Karpas-422 (cell line): ENCODE results near the gene CCDC178. TPM values are rescaled to one million over a fixed set of nuclear protein-coding genes. Genes with fewer than 3 reads are reported as not detected.
"Not testable (repeated sequence)": the region's sequence is repeated elsewhere in the genome, so short reads cannot be mapped to it uniquely, and the experiment has no call there.

Source experiments
- DNase-seq: peaks from one replicate; pipeline ENCODE4 v3.0.0-alpha.2; 2015
- H2AFZ ChIP-seq: fragments of 200-600 bp; sonication (generic); 2 replicates; pipeline ENCODE4 v1.6.1; 2014; ENCODE audit warnings: antibody characterized with exemption, low read length, mixed read lengths
- H3K27ac ChIP-seq: fragments of 200-600 bp; sonication (generic); 2 replicates; pipeline ENCODE4 v1.5.1; 2014; ENCODE audit warnings: mild to moderate bottlenecking, low read length, moderate library complexity
- H3K27me3 ChIP-seq: fragments of 200-600 bp; sonication (generic); 2 replicates; pipeline ENCODE4 v1.6.1; 2014; ENCODE audit warnings: low read length, mixed read lengths
- H3K36me3 ChIP-seq: fragments of 200-600 bp; sonication (generic); 2 replicates; pipeline ENCODE4 v1.6.1; 2014; ENCODE audit warnings: low read length, mixed read lengths; ENCODE audit not compliant: insufficient read depth
- H3K4me1 ChIP-seq: fragments of 200-600 bp; sonication (generic); 2 replicates; pipeline ENCODE4 v1.6.1; 2014; ENCODE audit warnings: mild to moderate bottlenecking, low read length, mixed read lengths
- H3K4me2 ChIP-seq: fragments of 200-600 bp; sonication (generic); 2 replicates; pipeline ENCODE4 v1.6.1; 2014; ENCODE audit warnings: low read length, low read depth, mild to moderate bottlenecking; ENCODE audit not compliant: poor library complexity, severe bottlenecking
- H3K4me3 ChIP-seq: fragments of 200-600 bp; sonication (generic); 2 replicates; pipeline ENCODE4 v1.5.1; 2014; ENCODE audit warnings: mild to moderate bottlenecking, antibody characterized with exemption, low read length, mixed read lengths
- H3K79me2 ChIP-seq: fragments of 200-600 bp; sonication (generic); 2 replicates; pipeline ENCODE4 v1.6.1; 2014; ENCODE audit warnings: mild to moderate bottlenecking, low read length, mixed read lengths
- H3K9ac ChIP-seq: fragments of 200-600 bp; sonication (generic); 2 replicates; pipeline ENCODE4 v1.6.0; 2014; ENCODE audit warnings: low read length
- H3K9me2 ChIP-seq: fragments of 200-600 bp; sonication (generic), shearing (Covaris generic); replicated peaks from 2 replicates; pipeline ENCODE4 v1.6.0; 2014; ENCODE audit warnings: mild to moderate bottlenecking, low read length, moderate library complexity; ENCODE audit not compliant: insufficient read depth
- H3K9me3 ChIP-seq: fragments of 300-700, 200-600 bp; sonication (generic); 2 replicates; pipeline ENCODE4 v1.6.1; 2014; ENCODE audit warnings: low read length, mixed read lengths
- H4K20me1 ChIP-seq: fragments of 200-600 bp; sonication (generic); 2 replicates; pipeline ENCODE4 v1.6.1; 2014; ENCODE audit warnings: mild to moderate bottlenecking, antibody characterized with exemption, low read length, low read depth; ENCODE audit not compliant: insufficient read depth
- total RNA-seq: library from RNA; depleted of rRNA; stranded (reverse); fragments of >200 nt; shearing (Covaris generic); gene quantifications from 2 replicates; pipeline ENCODE4 v1.2.3, GENCODE V29; 2014; ENCODE audit warnings: low replicate concordance

The CCDC178 gene
- total RNA-seq, 1 experiment from 2014 or later = not detected

- no peak overlapping the region for H3K9ac ChIP-seq
Measured at GRCh38 chr18:33154049-33154448, 286.5 kb downstream of the CCDC178 start.

GRCh38 chr18:33152376-33152775 lies 288.1 kb downstream of the CCDC178 start:
- H4K20me1 ChIP-seq = no peaks in the 10 kb centered on the region
- no peaks in the 10 kb centered on the region for H3K79me2 ChIP-seq
- no peaks in the 10 kb centered on the region for H3K27me3 ChIP-seq
- H3K36me3 ChIP-seq = no peaks in the 10 kb centered on the region
- no peaks in the 10 kb centered on the region for H3K9me2 ChIP-seq
- H3K27ac ChIP-seq = no peak overlapping the region
- no peak overlapping the region for H3K4me3 ChIP-seq
- DNase-seq = no peak
- no peaks in the 10 kb centered on the region for H3K4me1 ChIP-seq
- H3K9ac ChIP-seq = no peak overlapping the region
- no peaks in the 10 kb centered on the region for H3K9me3 ChIP-seq
- no peak overlapping the region for H2AFZ ChIP-seq
- no peak overlapping the region for H3K4me2 ChIP-seq

More at GRCh38 chr18:33154049-33154448, 286.5 kb downstream of the CCDC178 start:
- Histone ChIP-seq H3K4me2 (no peak overlapping the region), H3K36me3 (no peaks in the 10 kb centered on the region), H2AFZ (no peak overlapping the region), H3K4me3 (no peak overlapping the region), H3K79me2 (no peaks in the 10 kb centered on the region), H3K9me2 (no peaks in the 10 kb centered on the region), H3K9me3 (no peaks in the 10 kb centered on the region), H3K27me3 (no peaks in the 10 kb centered on the region), H3K4me1 (no peaks in the 10 kb centered on the region), H3K27ac (no peak overlapping the region), H4K20me1 (no peaks in the 10 kb centered on the region)
- DNase-seq = no peak

- H3K4me1 ChIP-seq, H3K9ac ChIP-seq, H2AFZ ChIP-seq, H3K36me3 ChIP-seq, H4K20me1 ChIP-seq, H3K27ac ChIP-seq, H3K4me2 ChIP-seq, H3K4me3 ChIP-seq, DNase-seq, H3K79me2 ChIP-seq, H3K27me3 ChIP-seq, H3K9me2 ChIP-seq, H3K9me3 ChIP-seq: not testable (repeated sequence)
Measured at GRCh38 chr18:33147811-33148210, 292.7 kb downstream of the CCDC178 start.

GRCh38 chr18:33146014-33146413 lies 294.5 kb downstream of the CCDC178 start:
- Histone ChIP-seq H3K79me2 (no peaks in the 10 kb centered on the region), H2AFZ (no peak overlapping the region), H3K4me2 (no peak overlapping the region), H3K36me3 (no peaks in the 10 kb centered on the region), H4K20me1 (no peaks in the 10 kb centered on the region), H3K9me2 (no peaks in the 10 kb centered on the region), H3K9me3 (no peaks in the 10 kb centered on the region), H3K27ac (no peak overlapping the region), H3K27me3 (no peaks in the 10 kb centered on the region), H3K4me3 (no peak overlapping the region), H3K4me1 (no peaks in the 10 kb centered on the region), H3K9ac (no peak overlapping the region)
- DNase-seq = no peak

- Histone ChIP-seq H3K27ac (no peak overlapping the region), H4K20me1 (no peaks in the 10 kb centered on the region), H2AFZ (no peak overlapping the region), H3K4me2 (no peak overlapping the region), H3K9ac (no peak overlapping the region), H3K36me3 (no peaks in the 10 kb centered on the region), H3K4me3 (no peak overlapping the region), H3K27me3 (no peaks in the 10 kb centered on the region), H3K4me1 (no peaks in the 10 kb centered on the region), H3K79me2 (no peaks in the 10 kb centered on the region), H3K9me2 (no peaks in the 10 kb centered on the region), H3K9me3 (no peaks in the 10 kb centered on the region)
- DNase-seq = no peak
Measured at GRCh38 chr18:33135951-33136660, 304.4 kb downstream of the CCDC178 start.

GRCh38 chr18:33132657-33133056 lies 307.9 kb downstream of the CCDC178 start:
- no peak for DNase-seq
- Histone ChIP-seq H3K9me2 (no peaks in the 10 kb centered on the region), H3K27ac (no peak overlapping the region), H3K4me2 (no peak overlapping the region), H3K4me3 (no peak overlapping the region), H2AFZ (no peak overlapping the region), H3K27me3 (no peaks in the 10 kb centered on the region), H3K79me2 (no peaks in the 10 kb centered on the region), H3K9me3 (no peaks in the 10 kb centered on the region), H4K20me1 (no peaks in the 10 kb centered on the region), H3K4me1 (no peaks in the 10 kb centered on the region), H3K9ac (no peak overlapping the region), H3K36me3 (no peaks in the 10 kb centered on the region)

GRCh38 chr18:33128581-33128980 lies 311.9 kb downstream of the CCDC178 start:
- no peaks in the 10 kb centered on the region for H3K27me3 ChIP-seq
- H3K9me3 ChIP-seq = no peaks in the 10 kb centered on the region
- no peak overlapping the region for H3K9ac ChIP-seq
- H3K9me2 ChIP-seq = no peaks in the 10 kb centered on the region
- no peak overlapping the region for H3K4me2 ChIP-seq
- H3K27ac ChIP-seq = no peak overlapping the region
- H2AFZ ChIP-seq = no peak overlapping the region
- H3K4me3 ChIP-seq = no peak overlapping the region
- DNase-seq = no peak
- H3K4me1 ChIP-seq = no peaks in the 10 kb centered on the region
- H4K20me1 ChIP-seq = no peaks in the 10 kb centered on the region
- H3K36me3 ChIP-seq = no peaks in the 10 kb centered on the region
- no peaks in the 10 kb centered on the region for H3K79me2 ChIP-seq

- H2AFZ ChIP-seq = no peak overlapping the region
- no peaks in the 10 kb centered on the region for H3K36me3 ChIP-seq
- no peak overlapping the region for H3K4me2 ChIP-seq
- no peaks in the 10 kb centered on the region for H3K4me1 ChIP-seq
- H3K9me3 ChIP-seq = no peaks in the 10 kb centered on the region
- DNase-seq = no peak
- no peak overlapping the region for H3K27ac ChIP-seq
- no peaks in the 10 kb centered on the region for H3K79me2 ChIP-seq
- H4K20me1 ChIP-seq = no peaks in the 10 kb centered on the region
- no peaks in the 10 kb centered on the region for H3K9me2 ChIP-seq
- H3K4me3 ChIP-seq = no peak overlapping the region
- no peaks in the 10 kb centered on the region for H3K27me3 ChIP-seq
- H3K9ac ChIP-seq = no peak overlapping the region
Measured at GRCh38 chr18:33123862-33124518, 316.5 kb downstream of the CCDC178 start.
